Stimulated activated CD4-positive, alpha-beta T cell treated with anti-CD3 and anti-CD28 coated beads, TNF-alpha, amount 100 ng/mL, for 24 hours (primary cell): ENCODE results near the gene TNIP1.
A peak's percentile ranks its signal among the peaks of the same experiment; 100 is the strongest.

Source experiments
- DNase-seq, 3 experiments: peaks; one replicate each; pipeline ENCODE4 v3.0.0-alpha.2; 2020; ENCODE audit warnings: low read depth in 3 of 3

Gene TNIP1

DNA sequence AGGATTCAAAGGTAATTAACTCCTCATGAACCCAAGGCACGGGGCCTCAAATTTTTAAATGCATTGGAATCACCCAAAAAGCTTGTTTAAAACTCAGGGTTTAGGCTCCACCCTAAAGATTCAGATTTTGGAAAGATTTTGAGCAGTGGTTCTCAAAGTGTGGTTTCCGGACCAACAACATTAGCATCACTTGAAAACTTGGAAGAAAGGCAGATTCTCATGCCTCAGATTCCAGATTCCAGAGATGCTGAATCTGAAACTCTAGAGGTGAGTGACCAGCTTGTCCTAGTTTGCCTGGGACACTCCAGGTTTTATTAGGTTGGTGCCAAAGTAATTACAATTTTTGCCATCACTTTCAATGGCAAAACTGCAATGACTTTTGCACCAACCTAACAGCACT, 24.7 kb upstream of the TNIP1 start:
- no peak for DNase-seq

GRCh38 chr5:151104795-151105194, 24.0 kb upstream of the TNIP1 start:
- no peak for DNase-seq

GRCh38 chr5:151101746-151102145, 20.9 kb upstream of the TNIP1 start:
- no peak for DNase-seq

GRCh38 chr5:151101151-151101550, 20.3 kb upstream of the TNIP1 start:
- no peak for DNase-seq

DNA sequence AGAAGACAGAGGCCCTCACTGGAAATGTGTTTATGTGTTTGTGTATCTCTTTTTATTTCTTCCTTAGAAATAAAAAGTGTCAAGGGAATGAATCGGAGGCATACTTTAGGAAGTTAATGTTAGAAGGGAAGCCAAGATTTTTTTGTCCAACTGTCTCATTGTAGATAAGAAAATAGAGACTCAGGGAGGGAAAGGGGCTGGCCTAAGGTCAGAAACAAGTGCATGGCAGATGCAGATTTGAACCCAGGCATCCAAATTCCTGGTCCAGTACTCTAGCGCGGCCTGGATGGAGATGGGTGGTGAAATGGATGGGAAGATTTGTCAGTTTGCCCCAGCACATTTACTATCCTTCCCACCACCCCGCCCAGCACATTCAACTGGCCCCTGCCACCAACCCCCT, 19.8 kb upstream of the TNIP1 start:
- DNase-seq, result no peak

- no peak for DNase-seq
These were observed 17.9 kb upstream of the TNIP1 start for GRCh38 chr5:151098768-151099121.

DNA sequence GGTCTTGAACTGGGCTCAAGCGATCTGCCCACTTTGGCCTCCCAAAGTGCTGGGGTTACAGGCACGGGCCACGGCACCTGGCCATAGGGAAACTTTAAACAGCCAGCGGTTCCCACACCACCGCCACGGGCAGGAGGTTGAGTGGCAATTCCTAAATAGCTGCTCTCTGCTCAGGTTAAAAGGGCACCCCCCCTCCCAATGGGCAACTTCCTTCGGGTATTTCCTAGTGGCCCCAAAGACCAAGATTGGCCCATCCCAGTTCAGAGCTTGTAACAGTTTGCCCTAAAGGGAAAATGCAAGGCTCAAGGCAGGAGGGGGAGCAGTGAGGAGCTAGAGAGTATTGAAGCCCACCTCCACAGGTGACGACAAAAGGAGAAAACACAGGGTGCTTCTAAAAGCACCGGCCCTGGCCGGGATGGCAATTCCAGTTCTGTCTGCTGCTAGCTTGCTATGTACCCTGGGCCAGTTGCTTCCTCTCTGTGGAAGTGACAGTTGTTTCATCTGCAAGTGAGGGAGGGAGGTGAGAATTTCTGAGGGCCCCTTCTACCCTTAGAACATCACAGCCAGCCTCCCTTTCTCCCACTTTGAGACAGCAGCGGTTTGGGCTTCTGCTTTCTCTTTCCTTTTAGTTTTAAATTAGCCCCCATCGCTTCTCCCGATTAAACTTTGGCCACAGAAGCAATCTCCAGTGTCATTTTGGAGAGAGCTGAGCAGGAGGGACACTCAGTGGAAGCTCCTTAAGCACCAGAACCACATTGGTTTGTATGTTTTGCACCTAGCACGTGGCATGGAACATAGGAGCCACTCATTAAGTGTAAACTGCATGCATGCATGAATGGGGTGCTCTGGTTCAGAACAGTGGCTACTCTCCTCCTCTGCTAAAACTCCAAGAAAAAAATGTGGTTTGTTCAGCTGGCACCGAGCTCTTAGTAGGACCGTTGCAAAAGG, 17.3 kb upstream of the TNIP1 start:
- no peak for DNase-seq

GRCh38 chr5:151097061-151097460, 16.2 kb upstream of the TNIP1 start:
- no peak for DNase-seq

DNA sequence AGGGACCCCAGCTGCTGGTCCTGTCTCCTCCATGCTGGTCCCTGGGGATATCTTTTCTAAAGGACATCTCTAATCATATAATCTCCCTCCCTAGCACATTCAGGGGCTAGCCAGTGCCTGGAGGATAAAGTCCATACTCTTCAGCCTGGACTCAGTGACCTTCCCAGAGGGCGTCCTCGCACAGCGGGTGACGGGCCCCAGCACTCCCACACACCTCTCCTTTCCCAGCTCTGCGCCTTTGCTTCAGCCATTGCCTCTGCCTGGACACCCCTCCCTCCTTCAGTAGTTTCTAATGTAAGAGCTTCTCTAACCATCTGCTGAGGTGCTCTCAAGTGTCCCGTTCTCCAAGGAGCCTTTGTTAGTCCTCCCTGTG, 15.2 kb upstream of the TNIP1 start:
- no peak for DNase-seq

DNA sequence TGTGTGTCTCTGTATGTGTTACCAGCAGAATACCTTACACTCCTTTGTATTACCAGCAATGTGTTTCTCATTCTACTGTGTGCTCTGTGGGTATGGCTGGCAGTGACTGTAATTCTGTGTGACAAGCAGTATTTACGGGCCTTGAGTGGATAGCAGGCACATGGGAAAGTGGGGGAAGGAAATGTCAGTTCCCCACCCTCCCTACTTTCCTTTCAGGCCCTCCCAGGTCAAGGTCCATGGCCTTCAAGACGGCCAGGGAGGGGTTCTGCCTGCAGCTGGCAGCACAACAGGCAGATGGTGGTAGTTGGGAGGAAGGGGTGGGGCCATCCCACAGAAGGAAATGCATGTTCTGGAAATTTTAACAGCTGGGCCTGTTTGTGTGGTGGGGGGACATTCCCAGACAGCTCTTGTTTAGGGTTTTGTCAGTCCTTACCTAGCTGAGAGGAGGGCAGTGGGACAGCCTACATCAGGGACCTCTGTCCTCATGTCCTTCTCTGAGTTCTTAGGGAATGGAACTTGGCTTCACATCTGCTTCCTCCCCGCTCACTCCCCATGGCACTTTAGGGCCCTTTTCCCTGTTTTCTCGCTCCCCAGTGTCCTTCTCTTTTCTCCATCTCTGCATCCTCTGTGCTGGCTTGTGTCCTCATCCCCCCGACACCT, 14.6 kb upstream of the TNIP1 start:
- DNase-seq, result no peak

DNA sequence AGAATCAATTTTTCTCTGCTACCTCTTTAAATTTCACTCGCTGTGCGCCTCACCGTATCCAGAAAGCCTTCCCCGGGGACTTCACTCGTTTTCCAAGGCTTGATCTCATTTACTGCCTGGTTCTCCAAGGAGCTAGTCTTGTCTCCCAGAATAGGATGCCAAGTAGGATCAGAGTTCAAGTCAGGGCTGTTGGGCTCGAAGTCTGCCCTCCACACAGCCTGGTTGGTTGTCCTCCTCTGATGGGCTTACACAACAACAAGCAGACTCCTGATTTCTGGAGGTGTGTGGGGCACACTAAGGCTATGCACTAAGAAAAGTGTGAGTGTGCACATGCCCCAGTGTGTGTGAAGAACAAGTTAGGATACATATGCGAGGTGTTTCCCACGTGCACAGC, 14.0 kb upstream of the TNIP1 start:
- no peak for DNase-seq

DNA sequence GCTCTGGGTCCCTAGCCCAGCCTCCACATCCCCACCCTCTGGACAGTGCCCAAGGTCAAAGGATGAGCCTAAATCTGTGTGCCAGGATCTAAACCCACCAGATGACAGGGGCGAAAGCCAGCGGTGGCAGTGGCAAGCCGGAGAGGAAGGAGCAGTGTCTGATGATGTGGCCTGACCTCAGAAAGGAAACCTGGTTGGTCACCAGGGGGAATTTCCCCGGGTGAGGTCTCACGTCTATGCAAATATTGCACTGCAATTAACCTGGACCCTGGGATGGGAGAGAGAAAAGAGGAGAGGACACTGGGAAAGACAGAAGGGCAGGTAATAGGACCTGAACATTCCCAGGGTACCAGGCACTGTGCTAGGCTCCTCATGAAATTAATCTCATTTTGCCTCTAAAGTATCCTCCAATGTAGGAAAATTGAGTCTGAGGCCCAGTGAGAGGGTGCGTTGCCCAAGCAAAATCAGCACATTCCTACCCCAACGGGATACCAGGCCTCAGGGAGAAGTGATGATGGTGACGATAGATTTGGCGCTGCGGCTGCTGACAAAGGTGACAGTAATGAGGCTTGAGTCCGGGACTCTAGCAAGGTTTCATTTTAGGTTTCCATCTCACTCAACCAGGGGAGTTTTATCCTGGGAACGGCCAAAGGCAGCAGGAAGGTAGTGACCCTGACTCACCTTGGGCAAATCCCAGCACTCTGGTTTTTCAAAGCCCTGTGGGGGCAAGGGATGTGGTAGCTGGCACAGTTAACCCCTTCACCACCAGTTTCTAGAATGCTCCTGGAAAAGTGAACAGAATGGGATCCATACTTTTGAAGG, 13.4 kb upstream of the TNIP1 start:
- peak in 1 of 3 experiments; percentile 71 for DNase-seq

DNA sequence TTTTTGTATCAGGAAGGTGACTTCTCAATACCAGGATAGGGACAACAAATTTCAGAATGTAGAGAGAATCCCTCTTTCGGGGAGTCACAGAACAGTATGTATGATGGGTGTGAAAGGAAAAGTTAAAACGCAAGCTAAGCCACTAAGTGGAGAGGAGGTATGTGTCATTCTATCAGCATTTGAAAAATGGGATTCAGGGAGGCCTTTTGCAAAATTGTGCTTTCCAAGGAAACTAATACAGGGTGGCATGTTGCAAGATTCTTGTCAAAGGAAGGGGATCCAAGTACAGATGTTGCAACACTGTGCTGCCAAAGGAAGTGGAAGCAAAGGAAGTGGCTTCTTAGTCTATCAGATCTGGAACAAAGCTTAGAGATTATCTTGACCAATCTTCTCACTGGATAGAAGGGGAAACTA, 12.6 kb upstream of the TNIP1 start:
- DNase-seq, result no peak

DNA sequence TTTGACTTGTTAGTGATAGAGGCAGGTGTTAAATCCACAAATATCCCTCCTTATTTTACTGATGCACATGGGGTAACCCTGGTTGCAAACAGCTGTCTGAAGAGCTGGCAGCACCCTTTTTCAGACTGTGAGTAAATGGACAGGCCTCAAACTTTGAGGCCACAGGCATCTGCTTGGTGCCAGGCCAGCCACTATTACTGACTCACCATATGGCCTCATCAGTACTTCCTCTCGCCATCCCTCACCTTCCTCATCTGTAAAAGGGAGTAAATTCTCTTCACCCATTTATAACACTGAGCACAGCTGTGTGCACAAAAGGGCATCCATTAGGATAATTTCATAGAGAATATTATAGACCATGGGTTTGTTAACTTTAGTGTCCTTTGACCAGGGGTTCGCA, 11.9 kb upstream of the TNIP1 start:
- no peak for DNase-seq

- no peak for DNase-seq
These were observed 8.9 kb upstream of the TNIP1 start for GRCh38 chr5:151089726-151090125.

GRCh38 chr5:151088986-151089385, 8.2 kb upstream of the TNIP1 start:
- DNase-seq, result no peak

DNA sequence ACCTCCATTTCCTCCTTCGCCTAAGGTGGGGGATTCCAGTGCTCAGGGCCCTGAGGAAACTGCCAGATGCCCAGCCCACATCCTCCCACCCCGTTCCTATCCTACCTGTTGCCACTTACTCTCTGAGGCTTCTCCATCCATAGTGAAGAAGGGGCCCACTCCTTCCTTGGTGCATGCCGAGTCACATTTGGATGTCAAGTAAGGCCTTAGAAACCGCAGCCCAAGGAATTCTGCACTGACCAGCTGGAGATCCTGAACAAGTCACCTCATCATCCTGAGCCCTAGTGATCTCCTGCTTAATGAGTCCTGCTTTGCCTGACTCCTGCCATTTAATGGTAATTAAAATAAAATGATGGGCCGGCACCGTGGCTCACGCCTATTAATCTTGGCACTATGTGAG, 6.7 kb upstream of the TNIP1 start:
- no peak for DNase-seq

DNA sequence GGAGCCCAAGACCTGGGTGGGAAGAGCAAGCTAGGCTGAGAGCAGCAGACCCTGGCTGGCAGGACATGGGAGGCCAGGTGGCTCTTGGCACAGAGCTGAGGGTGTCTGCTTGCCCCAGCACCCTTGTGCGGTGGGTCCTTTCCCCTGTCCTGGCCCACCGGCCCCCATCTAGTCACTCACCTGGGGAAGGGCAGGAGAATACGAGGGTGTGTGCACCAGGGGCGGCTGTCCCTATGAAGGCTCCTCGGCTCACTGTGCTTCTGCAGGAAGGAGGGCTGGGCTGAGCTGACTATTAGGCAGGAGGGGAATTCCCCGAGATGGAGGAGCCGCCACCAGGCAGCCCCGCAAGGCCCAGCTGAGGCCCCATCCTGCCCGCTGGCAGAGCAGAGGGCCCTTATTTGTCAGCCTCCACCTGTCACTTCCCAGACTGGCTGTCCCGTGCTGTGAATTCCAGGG, 6.1 kb upstream of the TNIP1 start:
- peak in 2 of 3 experiments; percentile 54 to 76 for DNase-seq

DNA sequence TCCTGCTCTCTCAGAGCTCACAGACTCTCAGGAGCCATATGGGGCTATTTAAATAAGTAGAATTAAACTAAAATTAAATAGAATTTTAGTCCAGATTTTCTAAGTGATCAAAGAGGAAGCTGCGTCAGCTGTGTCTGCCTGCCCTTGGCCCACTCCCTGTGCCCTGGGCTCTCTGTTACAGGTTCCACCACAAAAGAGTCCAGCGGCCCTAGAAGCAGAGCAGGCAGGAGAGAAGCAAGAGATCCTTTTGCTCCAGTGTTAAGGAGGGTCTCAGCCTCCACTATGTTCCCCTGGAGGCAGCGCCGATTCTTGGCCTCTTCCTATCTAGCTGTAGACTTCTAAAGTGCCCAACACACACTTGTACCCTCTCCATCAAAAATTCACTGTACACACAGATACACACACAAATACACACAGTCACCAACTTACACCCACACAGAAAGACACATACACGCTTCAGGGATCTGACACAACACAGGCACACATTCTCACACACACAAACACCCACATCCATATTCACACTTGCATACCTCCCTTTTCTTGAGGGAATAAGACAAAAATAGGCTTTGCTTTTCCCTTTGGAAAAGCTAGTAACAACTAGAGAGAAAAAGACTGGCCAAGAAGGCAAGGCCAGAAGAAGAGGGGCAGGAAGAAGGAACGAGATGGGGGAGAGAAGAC, 5.5 kb upstream of the TNIP1 start:
- no peak for DNase-seq

- DNase-seq, result peak in 1 of 3 experiments; percentile 44
These were observed 4.7 kb upstream of the TNIP1 start for GRCh38 chr5:151085517-151086041.

DNA sequence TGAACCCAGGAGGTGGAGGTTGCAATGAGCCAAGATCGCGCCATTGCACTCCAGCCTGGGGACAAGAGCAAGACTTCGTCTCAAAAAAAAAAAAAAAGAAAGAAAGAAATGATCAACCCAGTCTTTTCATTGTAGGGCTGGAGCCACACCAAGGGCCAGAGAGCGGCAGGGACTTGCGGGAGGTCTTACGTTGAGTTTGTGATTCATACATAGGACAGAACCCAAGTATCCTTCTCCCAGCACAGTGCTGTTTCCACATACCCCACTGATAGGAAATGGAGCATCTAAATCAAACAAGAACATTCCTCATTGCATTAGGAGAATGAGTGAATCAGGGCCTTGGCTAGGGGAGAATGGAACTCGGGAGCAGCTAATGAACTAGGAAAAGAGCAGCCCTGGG, 3.5 kb upstream of the TNIP1 start:
- DNase-seq, result no peak
